OCI-LY7 (cell line): ENCODE data around the gene CCNDBP1. TPM values are rescaled to one million over a fixed set of nuclear protein-coding genes. Genes with fewer than 3 reads are reported as not detected.

Source experiments
- BruUV-seq: library from RNA; stranded (reverse); fragments of 400-500 nt; replicated peaks from 2 replicates; lab custom pipeline; 2021; lab: Mats Ljungman, UMichigan
- CTCF ChIA-PET: fragments of 300-600 bp; sonication (Branson Sonifier 250); formaldehyde crosslinking; loops from one replicate; lab custom pipeline; 2022; ENCODE audit warnings: antibody characterized with exemption; ENCODE audit not compliant: unreplicated experiment; lab: Charles Lee
- POLR2A ChIA-PET: fragments of 300-600 bp; sonication (Branson Sonifier 250); formaldehyde crosslinking; loops from one replicate; lab custom pipeline; 2022; ENCODE audit warnings: antibody characterized with exemption; lab: Charles Lee
- DNase-seq: peaks from one replicate; pipeline ENCODE4 v3.0.0-alpha.2; 2015; ENCODE audit warnings: low spot score
- H2AFZ ChIP-seq: fragments of 200-600 bp; sonication (generic), shearing (Covaris generic); 2 replicates; pipeline ENCODE4 v1.6.1; 2014; ENCODE audit warnings: mild to moderate bottlenecking, antibody characterized with exemption, low read length, moderate library complexity
- H3K27ac ChIP-seq: fragments of 200-600 bp; sonication (generic); 2 replicates; pipeline ENCODE4 v1.5.1; 2014; ENCODE audit warnings: mixed run types, low read depth, mild to moderate bottlenecking, moderate library complexity, low read length, inconsistent platforms; ENCODE audit not compliant: poor library complexity, severe bottlenecking
- H3K36me3 ChIP-seq: fragments of 200-600 bp; sonication (generic); 2 replicates; pipeline ENCODE4 v1.6.1; 2014; ENCODE audit warnings: mild to moderate bottlenecking, antibody characterized with exemption, low read length, moderate library complexity, mixed read lengths; ENCODE audit not compliant: insufficient read depth
- H3K4me1 ChIP-seq: fragments of 200-600 bp; sonication (generic); 2 replicates; pipeline ENCODE4 v1.5.1; 2014; ENCODE audit warnings: mild to moderate bottlenecking, low read length; ENCODE audit not compliant: insufficient read depth, poor library complexity, severe bottlenecking
- H3K4me2 ChIP-seq: fragments of 200-600 bp; sonication (generic); 2 replicates; pipeline ENCODE4 v1.6.1; 2014; ENCODE audit warnings: mild to moderate bottlenecking, low read length
- H3K4me3 ChIP-seq: fragments of 200-600 bp; sonication (generic); 2 replicates; pipeline ENCODE4 v1.5.1; 2014; ENCODE audit warnings: mild to moderate bottlenecking, low read depth, low read length; ENCODE audit not compliant: poor library complexity, severe bottlenecking
- H3K79me2 ChIP-seq: fragments of 200-600 bp; sonication (generic); 2 replicates; pipeline ENCODE4 v1.6.1; 2016; ENCODE audit warnings: low read depth, mild to moderate bottlenecking, low read length, moderate library complexity, mixed read lengths; ENCODE audit not compliant: insufficient read depth
- H3K9me2 ChIP-seq: fragments of 200-600 bp; sonication (generic); 2 replicates; pipeline ENCODE4 v1.6.1; 2016; ENCODE audit warnings: mild to moderate bottlenecking, low read length, mixed read lengths; ENCODE audit not compliant: insufficient read depth
- H3K9me3 ChIP-seq: fragments of 200-600 bp; sonication (generic); 2 replicates; pipeline ENCODE4 v1.6.1; 2014; ENCODE audit warnings: mild to moderate bottlenecking, mixed run types, low read length, mixed read lengths
- H4K20me1 ChIP-seq: fragments of 200-600 bp; sonication (generic); 2 replicates; pipeline ENCODE4 v1.6.1; 2014; ENCODE audit warnings: mild to moderate bottlenecking, antibody characterized with exemption, low read length, moderate library complexity, mixed read lengths; ENCODE audit not compliant: insufficient read depth
- EZH2phosphoT487 ChIP-seq: fragments of 200-600 bp; sonication (generic); IDR thresholded peaks from 2 replicates; pipeline ENCODE4 v1.6.1; 2018; ENCODE audit warnings: low read depth, borderline replicate concordance, mild to moderate bottlenecking, mixed run types, antibody characterized with exemption, low read length, moderate library complexity, mixed read lengths
- intact Hi-C: fragments of 100-400 bp; cut with micrococcal nuclease; formaldehyde crosslinking; loops from one replicate; pipeline ENCODE4 v1.10.0; 2022; ENCODE audit not compliant: unreplicated experiment
- total RNA-seq, 2 experiments: library from RNA; depleted of rRNA in 1 of 2; stranded (reverse); fragments of >200 nt in 1 of 2; shearing (Covaris generic) in 1 of 2; gene quantifications; 2 replicates each; pipeline ENCODE4 v1.2.3, GENCODE V29; 2014 to 2022
- TF ChIP-seq, protein P1 (sequence below): fragments of 200-600 bp; sonication (generic); conservative IDR thresholded peaks from 2 replicates; pipeline ENCODE4 v1.5.1; 2014; ENCODE audit warnings: mild to moderate bottlenecking, antibody characterized with exemption, low read length, moderate library complexity, mixed read lengths

Gene CCNDBP1
- total RNA-seq, 2 experiments from 2014 or later = 53.1 to 56.0 TPM

DNA sequence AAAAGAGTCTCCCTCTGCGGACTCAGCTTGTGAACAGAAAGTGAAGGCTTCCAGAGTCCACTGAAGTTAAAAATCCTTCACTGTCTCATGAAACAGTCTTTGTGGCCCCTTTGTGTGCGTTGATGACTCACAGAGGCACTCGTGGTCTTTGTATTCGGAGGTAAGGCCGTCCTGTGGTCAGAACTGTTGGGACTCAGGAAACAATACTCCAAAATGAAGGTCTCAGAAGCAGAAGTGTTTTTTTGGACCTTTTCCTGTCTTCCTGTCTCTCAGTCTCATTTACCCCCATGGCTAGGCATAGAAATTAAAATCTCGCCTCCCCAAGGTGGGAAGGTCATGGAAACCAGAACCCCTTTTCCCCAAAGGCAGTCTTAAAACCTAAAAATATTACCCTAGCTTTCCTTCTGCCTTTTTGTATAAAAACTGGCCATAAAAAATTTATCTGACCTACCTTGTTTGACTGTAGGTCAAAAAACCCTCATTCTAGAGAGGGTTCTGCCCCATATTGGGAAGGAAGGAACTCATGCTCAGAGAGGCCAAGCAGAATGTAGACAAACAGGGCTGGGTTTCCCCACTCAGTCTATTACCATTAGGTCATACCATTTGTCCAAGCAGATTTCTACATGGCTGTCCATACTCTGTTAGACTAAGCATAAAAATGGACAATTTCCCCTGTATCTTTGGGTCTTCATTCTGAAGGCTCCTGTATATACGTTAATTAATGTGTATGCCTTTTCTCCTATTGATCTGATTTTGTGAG is 54.7 kb downstream of the CCNDBP1 start:
- Histone ChIP-seq H3K36me3 (no peaks in the 10 kb centered on the region), H3K4me3 (no peak overlapping the region)
- intact Hi-C loops = no loop called here

DNA sequence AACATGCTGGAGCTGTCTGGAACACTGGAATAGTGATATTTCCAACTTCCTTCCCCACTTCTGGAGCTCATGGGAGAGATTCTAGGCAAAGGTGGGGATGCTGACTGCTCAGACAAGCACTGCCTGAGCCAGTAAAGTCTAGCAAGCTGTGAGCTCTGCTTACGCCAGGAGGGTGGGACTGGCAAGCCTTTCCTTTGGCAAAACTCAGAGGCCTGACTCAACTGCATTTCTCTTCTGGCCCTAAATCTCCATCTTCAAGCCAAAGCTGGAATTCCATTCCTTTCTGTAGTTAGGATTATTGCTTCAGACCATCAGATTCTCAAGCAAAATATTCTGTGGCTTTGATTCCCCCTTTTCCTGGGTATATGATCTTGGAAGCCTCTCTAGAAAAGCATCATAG is 55.9 kb downstream of the CCNDBP1 start:
- Histone ChIP-seq H3K9me3 (no peaks in the 10 kb centered on the region), H2AFZ (no peak overlapping the region), H3K4me2 (no peak overlapping the region), H3K9me2 (no peaks in the 10 kb centered on the region), H3K4me1 (no peaks in the 10 kb centered on the region), H3K27ac (no peak overlapping the region), H3K4me3 (no peak overlapping the region), H4K20me1 (no peaks in the 10 kb centered on the region), H3K36me3 (no peaks in the 10 kb centered on the region), H3K79me2 (no peaks in the 10 kb centered on the region)
- ChIA-PET CTCF (no interaction called here), POLR2A (no interaction called here)
- BruUV-seq = no TSS peak
- TF ChIP-seq, protein P1, sequence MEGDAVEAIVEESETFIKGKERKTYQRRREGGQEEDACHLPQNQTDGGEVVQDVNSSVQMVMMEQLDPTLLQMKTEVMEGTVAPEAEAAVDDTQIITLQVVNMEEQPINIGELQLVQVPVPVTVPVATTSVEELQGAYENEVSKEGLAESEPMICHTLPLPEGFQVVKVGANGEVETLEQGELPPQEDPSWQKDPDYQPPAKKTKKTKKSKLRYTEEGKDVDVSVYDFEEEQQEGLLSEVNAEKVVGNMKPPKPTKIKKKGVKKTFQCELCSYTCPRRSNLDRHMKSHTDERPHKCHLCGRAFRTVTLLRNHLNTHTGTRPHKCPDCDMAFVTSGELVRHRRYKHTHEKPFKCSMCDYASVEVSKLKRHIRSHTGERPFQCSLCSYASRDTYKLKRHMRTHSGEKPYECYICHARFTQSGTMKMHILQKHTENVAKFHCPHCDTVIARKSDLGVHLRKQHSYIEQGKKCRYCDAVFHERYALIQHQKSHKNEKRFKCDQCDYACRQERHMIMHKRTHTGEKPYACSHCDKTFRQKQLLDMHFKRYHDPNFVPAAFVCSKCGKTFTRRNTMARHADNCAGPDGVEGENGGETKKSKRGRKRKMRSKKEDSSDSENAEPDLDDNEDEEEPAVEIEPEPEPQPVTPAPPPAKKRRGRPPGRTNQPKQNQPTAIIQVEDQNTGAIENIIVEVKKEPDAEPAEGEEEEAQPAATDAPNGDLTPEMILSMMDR = no peak
- no peak for TF ChIP-seq EZH2phosphoT487
- DNase-seq = no peak
- intact Hi-C loops = no loop called here

More for the DNA sequence above, 54.7 kb downstream of the CCNDBP1 start:
- Histone ChIP-seq H3K79me2 (no peaks in the 10 kb centered on the region), H4K20me1 (no peaks in the 10 kb centered on the region), H3K9me2 (no peaks in the 10 kb centered on the region), H3K9me3 (no peaks in the 10 kb centered on the region), H3K27ac (no peak overlapping the region), H3K4me1 (no peaks in the 10 kb centered on the region), H3K4me2 (no peak overlapping the region), H2AFZ (no peak overlapping the region)
- ChIA-PET CTCF (no interaction called here), POLR2A (interaction anchor here (0.6 to 0.9 kb wide), 2 partner anchors 11 to 14 kb away, joined by 3 to 5 read pairs; no protein-coding TSS in a partner anchor)
- no peak for TF ChIP-seq EZH2phosphoT487
- TF ChIP-seq, protein P1 = no peak
- BruUV-seq = no TSS peak
- DNase-seq = no peak

GRCh38 chr15:43242616-43243015 is 57.4 kb downstream of the CCNDBP1 start:
- BruUV-seq = no TSS peak
- intact Hi-C loops = no loop called here
- ChIA-PET CTCF (interaction anchor here (0.9 kb wide), 1 partner anchor 12 kb away, joined by 3 read pairs; no protein-coding TSS in a partner anchor), POLR2A (no interaction called here)
- no peak overlapping the region for H3K27ac ChIP-seq
- no peak for DNase-seq
- no peaks in the 10 kb centered on the region for H4K20me1 ChIP-seq
- no peaks in the 10 kb centered on the region for H3K9me3 ChIP-seq
- no peaks in the 10 kb centered on the region for H3K36me3 ChIP-seq
- H3K4me3 ChIP-seq = no peak overlapping the region
- no peaks in the 10 kb centered on the region for H3K9me2 ChIP-seq
- H2AFZ ChIP-seq = no peak overlapping the region
- no peak for TF ChIP-seq EZH2phosphoT487
- TF ChIP-seq, protein P1 = no peak
- no peaks in the 10 kb centered on the region for H3K4me1 ChIP-seq
- no peak overlapping the region for H3K4me2 ChIP-seq
- no peaks in the 10 kb centered on the region for H3K79me2 ChIP-seq
